Astrocyte (in vitro differentiated cells and primary cell): Measurements from ENCODE around the gene PLEKHA5. TPM values are rescaled to one million over a fixed set of nuclear protein-coding genes. Genes with fewer than 3 reads are reported as not detected.

Experiments used
- DNase-seq: peaks from one replicate; pipeline ENCODE4 v3.0.0-alpha.2; 2010; ENCODE audit warnings: low read depth
- FAIRE-seq: peaks from 2 replicates; lab custom pipeline; 2011; peaks lifted over from hg19 to GRCh38; lab: Jason Lieb, UNC
- H2AFZ ChIP-seq: 2 replicates; pipeline ENCODE4 v1.6.0; 2012; ENCODE audit warnings: low read depth, low read length, inconsistent platforms
- H3K27ac ChIP-seq: 2 replicates; pipeline ENCODE4 v1.5.1; 2011; ENCODE audit warnings: low read depth, low read length, inconsistent platforms
- H3K27me3 ChIP-seq: 2 replicates; pipeline ENCODE4 v1.6.0; 2011; ENCODE audit warnings: low read length, inconsistent platforms; ENCODE audit not compliant: insufficient read depth
- H3K36me3 ChIP-seq: 2 replicates; pipeline ENCODE4 v1.5.1; 2011; ENCODE audit warnings: low read length, inconsistent platforms; ENCODE audit not compliant: insufficient read depth
- H3K4me1 ChIP-seq: 2 replicates; pipeline ENCODE4 v1.5.1; 2011; ENCODE audit warnings: low read length, inconsistent platforms; ENCODE audit not compliant: insufficient read depth
- H3K4me2 ChIP-seq: 2 replicates; pipeline ENCODE4 v1.6.0; 2012; ENCODE audit warnings: low read length, inconsistent platforms
- H3K4me3 ChIP-seq: 2 replicates; pipeline ENCODE4 v1.5.1; 2011; ENCODE audit warnings: low read depth, mild to moderate bottlenecking, low read length, inconsistent platforms; ENCODE audit not compliant: insufficient read depth
- H3K79me2 ChIP-seq: 2 replicates; pipeline ENCODE4 v1.6.0; 2012; ENCODE audit warnings: mild to moderate bottlenecking, low read length, inconsistent platforms; ENCODE audit not compliant: insufficient read depth
- H3K9ac ChIP-seq: 2 replicates; pipeline ENCODE4 v1.6.0; 2012; ENCODE audit warnings: mild to moderate bottlenecking, low read length, inconsistent platforms
- H3K9me3 ChIP-seq: 2 replicates; pipeline ENCODE4 v1.5.1; 2012; ENCODE audit warnings: low read depth, mild to moderate bottlenecking, low read length, inconsistent platforms; ENCODE audit not compliant: insufficient read depth
- H4K20me1 ChIP-seq: 2 replicates; pipeline ENCODE4 v1.6.0; 2012; ENCODE audit warnings: low read length, inconsistent platforms; ENCODE audit not compliant: insufficient read depth
- H3K27ac Mint-ChIP-seq: one replicate; pipeline ENCODE4 v1.8.0; 2021; ENCODE audit warnings: mild to moderate bottlenecking, mixed read lengths; ENCODE audit not compliant: unreplicated experiment
- H3K27me3 Mint-ChIP-seq: one replicate; pipeline ENCODE4 v1.8.0; 2021; ENCODE audit warnings: low read depth, mixed read lengths; ENCODE audit not compliant: unreplicated experiment
- H3K36me3 Mint-ChIP-seq: one replicate; pipeline ENCODE4 v1.8.0; 2021; ENCODE audit warnings: low read depth, mixed read lengths; ENCODE audit not compliant: unreplicated experiment
- H3K4me1 Mint-ChIP-seq: one replicate; pipeline ENCODE4 v1.8.0; 2021; ENCODE audit warnings: low read depth, mixed read lengths; ENCODE audit not compliant: unreplicated experiment
- H3K4me3 Mint-ChIP-seq: one replicate; pipeline ENCODE4 v1.8.0; 2021; ENCODE audit warnings: mild to moderate bottlenecking, moderate library complexity, mixed read lengths; ENCODE audit not compliant: unreplicated experiment
- H3K9me3 Mint-ChIP-seq: one replicate; pipeline ENCODE4 v1.8.0; 2021; ENCODE audit warnings: mild to moderate bottlenecking, mixed read lengths; ENCODE audit not compliant: unreplicated experiment
- CTCF ChIP-seq: IDR thresholded peaks from 2 replicates; pipeline ENCODE4 v1.5.1; 2011; ENCODE audit warnings: low read depth, mild to moderate bottlenecking, inconsistent platforms, low read length, moderate library complexity; ENCODE audit not compliant: insufficient read depth
- EZH2 ChIP-seq: IDR thresholded peaks from 2 replicates; pipeline ENCODE4 v1.6.1; 2012; ENCODE audit warnings: mild to moderate bottlenecking, low read length, inconsistent platforms; ENCODE audit not compliant: insufficient read depth
- total RNA-seq: library from RNA; stranded (reverse); gene quantifications from 2 replicates; pipeline ENCODE4 v1.2.1, GENCODE V29; 2021

PLEKHA5 gene
- total RNA-seq, 1 donor from 2014 or later, result 38.9 TPM

GRCh38 chr12:19263672-19264071, 134.1 kb downstream of the PLEKHA5 start:
- H3K4me3 Mint-ChIP-seq, result no peak overlapping the region
- no peak for TF ChIP-seq CTCF
- TF ChIP-seq EZH2, result no peak

GRCh38 chr12:19273482-19274330, 144.2 kb downstream of the PLEKHA5 start:
- H3K27me3 Mint-ChIP-seq, result no peaks in the 10 kb centered on the region
- no peaks in the 10 kb centered on the region for H3K9me3 Mint-ChIP-seq
- H3K9me3 ChIP-seq, result no peaks in the 10 kb centered on the region
- no peak overlapping the region for H2AFZ ChIP-seq
- H3K79me2 ChIP-seq, result no peaks in the 10 kb centered on the region
- H3K36me3 Mint-ChIP-seq, result peaks cover 5% of the 10 kb centered on the region
- H3K27me3 ChIP-seq, result no peaks in the 10 kb centered on the region
- peak overlapping the region; percentile 67 for H3K27ac ChIP-seq
- FAIRE-seq, result peak; percentile 93
- peak overlapping the region; percentile 2 for H3K9ac ChIP-seq
- no peaks in the 10 kb centered on the region for H3K36me3 ChIP-seq
- peak overlapping the region; percentile 89 for H3K27ac Mint-ChIP-seq
- H3K4me2 ChIP-seq, result peak overlapping the region; percentile 65
- H3K4me1 ChIP-seq, result peaks cover 15% of the 10 kb centered on the region
- TF ChIP-seq EZH2 (no peak), CTCF (no peak)
- no peaks in the 10 kb centered on the region for H4K20me1 ChIP-seq
- H3K4me3 ChIP-seq, result peak overlapping the region; percentile 10
- H3K4me1 Mint-ChIP-seq, result peaks cover 21% of the 10 kb centered on the region
- DNase-seq, result peak; percentile 99
- H3K4me3 Mint-ChIP-seq, result peak overlapping the region; percentile 60

More at GRCh38 chr12:19263672-19264071, 134.1 kb downstream of the PLEKHA5 start:
- H3K27ac Mint-ChIP-seq, result peak overlapping the region; percentile 63
- H3K9me3 ChIP-seq, result no peaks in the 10 kb centered on the region
- peak overlapping the region; percentile 34 for H3K4me2 ChIP-seq
- H3K4me1 ChIP-seq, result peaks cover 9% of the 10 kb centered on the region
- no peak overlapping the region for H2AFZ ChIP-seq
- H3K79me2 ChIP-seq, result no peaks in the 10 kb centered on the region
- no peaks in the 10 kb centered on the region for H3K27me3 ChIP-seq
- no peak for DNase-seq
- H3K9me3 Mint-ChIP-seq, result no peaks in the 10 kb centered on the region
- peaks cover 4% of the 10 kb centered on the region for H3K36me3 Mint-ChIP-seq
- no peaks in the 10 kb centered on the region for H4K20me1 ChIP-seq
- peaks cover 13% of the 10 kb centered on the region for H3K4me1 Mint-ChIP-seq
- FAIRE-seq, result peak; percentile 37
- H3K9ac ChIP-seq, result no peak overlapping the region
- no peak overlapping the region for H3K4me3 ChIP-seq
- H3K27ac ChIP-seq, result peak overlapping the region; percentile 12
- no peaks in the 10 kb centered on the region for H3K36me3 ChIP-seq
- no peaks in the 10 kb centered on the region for H3K27me3 Mint-ChIP-seq

- Histone ChIP-seq H3K27ac (no peak overlapping the region), H3K4me3 (no peak overlapping the region), H2AFZ (no peak overlapping the region), H3K4me2 (no peak overlapping the region), H3K9ac (no peak overlapping the region), H3K4me1 (peaks cover 15% of the 10 kb centered on the region), H3K27me3 (no peaks in the 10 kb centered on the region), H3K36me3 (no peaks in the 10 kb centered on the region), H4K20me1 (no peaks in the 10 kb centered on the region), H3K9me3 (no peaks in the 10 kb centered on the region), H3K79me2 (no peaks in the 10 kb centered on the region)
- no peaks in the 10 kb centered on the region for H3K9me3 Mint-ChIP-seq
- H3K4me1 Mint-ChIP-seq, result peaks cover 19% of the 10 kb centered on the region
- no peak for FAIRE-seq
- H3K36me3 Mint-ChIP-seq, result peaks cover 8% of the 10 kb centered on the region
- TF ChIP-seq CTCF, result no peak
- no peak for TF ChIP-seq EZH2
- no peak overlapping the region for H3K27ac Mint-ChIP-seq
- H3K4me3 Mint-ChIP-seq, result no peak overlapping the region
- no peaks in the 10 kb centered on the region for H3K27me3 Mint-ChIP-seq
- DNase-seq, result no peak
Observed at GRCh38 chr12:19276767-19277166, 147.2 kb downstream of the PLEKHA5 start.
